GM12801 (cell line): Measurements from ENCODE around the gene PDE3B.

Source experiments
- TF ChIP-seq, protein P1 (sequence below): IDR thresholded peaks from one replicate; pipeline ENCODE4 v1.5.1; 2011; ENCODE audit warnings: control low read depth; ENCODE audit not compliant: insufficient read length; ENCODE audit errors: extremely low read depth

The PDE3B gene

DNA sequence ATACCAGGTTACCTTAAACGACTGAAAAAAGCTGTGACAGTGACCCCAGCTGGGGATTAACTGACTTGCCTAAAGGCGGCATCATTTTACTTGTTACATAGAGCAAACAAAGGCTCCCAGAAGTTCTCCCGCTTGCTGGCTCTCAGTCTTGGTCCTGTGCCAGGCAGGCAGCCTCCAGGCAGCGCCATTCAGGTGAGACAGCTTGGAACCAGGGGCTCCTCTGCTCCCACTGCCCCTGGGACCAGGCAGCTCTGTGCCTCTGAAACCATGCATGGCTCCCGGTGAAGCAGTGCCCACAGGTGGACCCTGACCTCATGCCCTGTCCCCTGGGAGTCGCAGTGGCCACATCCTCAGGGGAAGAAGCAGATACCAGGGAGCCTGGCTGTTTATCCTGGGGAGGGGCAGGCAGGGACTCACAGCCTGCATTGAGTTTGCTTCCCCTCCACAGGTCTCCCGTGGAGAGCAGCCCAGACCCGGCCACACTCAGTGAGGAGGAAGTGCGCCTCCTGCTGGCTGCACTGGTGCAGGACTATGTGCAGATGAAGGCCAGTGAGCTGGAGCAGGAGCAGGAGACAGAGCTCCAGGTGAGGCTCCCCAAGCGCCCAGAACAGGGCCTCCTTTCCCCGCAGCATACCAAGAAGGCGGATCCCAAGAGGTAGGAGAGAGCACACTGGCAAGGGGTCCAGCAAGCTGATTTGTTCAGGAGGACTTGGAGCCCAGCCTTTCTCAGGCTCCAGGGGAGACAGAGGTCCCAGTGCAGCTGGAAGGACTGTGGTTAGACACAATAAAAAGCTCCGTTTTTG is 264.0 kb downstream of the PDE3B start:
- TF ChIP-seq, protein P1, sequence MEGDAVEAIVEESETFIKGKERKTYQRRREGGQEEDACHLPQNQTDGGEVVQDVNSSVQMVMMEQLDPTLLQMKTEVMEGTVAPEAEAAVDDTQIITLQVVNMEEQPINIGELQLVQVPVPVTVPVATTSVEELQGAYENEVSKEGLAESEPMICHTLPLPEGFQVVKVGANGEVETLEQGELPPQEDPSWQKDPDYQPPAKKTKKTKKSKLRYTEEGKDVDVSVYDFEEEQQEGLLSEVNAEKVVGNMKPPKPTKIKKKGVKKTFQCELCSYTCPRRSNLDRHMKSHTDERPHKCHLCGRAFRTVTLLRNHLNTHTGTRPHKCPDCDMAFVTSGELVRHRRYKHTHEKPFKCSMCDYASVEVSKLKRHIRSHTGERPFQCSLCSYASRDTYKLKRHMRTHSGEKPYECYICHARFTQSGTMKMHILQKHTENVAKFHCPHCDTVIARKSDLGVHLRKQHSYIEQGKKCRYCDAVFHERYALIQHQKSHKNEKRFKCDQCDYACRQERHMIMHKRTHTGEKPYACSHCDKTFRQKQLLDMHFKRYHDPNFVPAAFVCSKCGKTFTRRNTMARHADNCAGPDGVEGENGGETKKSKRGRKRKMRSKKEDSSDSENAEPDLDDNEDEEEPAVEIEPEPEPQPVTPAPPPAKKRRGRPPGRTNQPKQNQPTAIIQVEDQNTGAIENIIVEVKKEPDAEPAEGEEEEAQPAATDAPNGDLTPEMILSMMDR: no peak

DNA sequence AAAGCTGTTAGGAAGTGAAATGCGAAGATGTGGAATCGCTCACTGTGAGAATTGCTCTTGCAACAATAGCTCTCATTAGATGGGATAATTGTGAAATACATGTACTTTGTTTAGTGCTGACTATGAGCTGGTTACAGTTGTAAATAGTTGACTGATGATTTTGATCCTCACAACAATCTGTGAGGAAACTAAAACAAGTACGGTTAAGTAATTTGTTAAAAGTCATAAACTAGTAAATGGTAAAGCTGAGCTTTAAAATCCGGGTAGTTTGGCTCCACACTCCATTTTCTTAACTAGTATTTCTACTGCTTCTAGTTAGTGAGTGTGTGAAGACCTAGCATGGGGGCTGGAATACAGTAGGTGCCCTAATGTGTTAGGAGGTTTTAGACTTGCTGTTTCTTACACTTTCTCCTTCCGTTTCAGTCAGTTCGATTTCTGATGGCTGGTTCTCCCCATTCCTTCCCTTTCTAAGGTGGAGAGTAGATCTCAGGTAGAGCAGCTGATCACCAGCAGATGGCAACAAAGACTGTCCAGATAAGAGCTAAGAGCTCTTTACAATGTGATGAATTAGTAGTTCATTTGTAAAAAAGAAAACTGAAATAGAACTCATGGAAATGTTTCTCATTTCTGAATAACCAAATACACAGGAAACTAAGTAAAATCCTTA is 264.7 kb downstream of the PDE3B start:
- TF ChIP-seq, protein P1: no peak

DNA sequence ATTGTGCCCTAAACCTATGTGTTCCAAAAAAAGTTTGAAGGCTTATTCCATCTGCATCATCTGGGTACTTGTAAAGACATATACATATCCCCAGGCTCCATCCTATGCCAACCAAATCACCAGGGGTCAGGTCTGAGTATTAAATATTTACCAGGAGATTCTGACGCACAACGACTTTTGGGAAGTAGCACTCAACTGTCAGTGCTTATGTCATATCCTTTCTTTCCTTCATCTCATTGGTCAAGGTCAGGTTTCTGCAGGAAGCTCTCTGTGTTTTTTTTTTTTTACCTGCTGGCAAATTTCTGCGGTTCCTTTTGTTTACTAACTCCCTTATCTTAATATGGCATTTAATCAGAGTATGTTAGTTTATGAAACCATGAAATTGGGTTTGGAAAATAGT is 270.9 kb downstream of the PDE3B start:
- TF ChIP-seq, protein P1: no peak

DNA sequence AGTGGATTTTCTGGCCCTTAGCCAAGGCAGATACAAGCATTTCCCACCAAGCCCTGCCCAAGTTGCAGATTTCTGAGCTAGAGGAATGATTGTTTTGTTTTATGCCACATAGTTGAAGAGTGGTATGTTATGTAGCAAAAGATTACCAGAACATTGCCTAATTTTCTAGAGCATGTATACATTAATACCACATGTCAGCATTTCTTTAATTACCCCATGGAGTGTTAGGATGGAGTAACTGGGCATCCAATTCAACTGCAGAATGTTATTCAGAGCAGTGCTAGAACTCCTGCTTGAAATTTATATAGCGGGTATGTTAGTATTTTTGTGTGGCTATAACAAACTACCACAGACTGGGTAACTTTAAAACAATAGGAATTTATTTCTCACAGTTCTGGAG is 272.8 kb downstream of the PDE3B start:
- TF ChIP-seq, protein P1: no peak
